Right lobe of liver (tissue), 6 donors: Measurements from ENCODE around the gene SPIRE1. TPM values are rescaled to one million over a fixed set of nuclear protein-coding genes. Genes with fewer than 3 reads are reported as not detected.
"Not testable (repeated sequence)": the region's sequence is repeated elsewhere in the genome, so short reads cannot be mapped to it uniquely, and the experiment has no call there.

Source experiments
- ATAC-seq, 4 donors: fragments of 200-7000 bp; cut with Tn5 transposase; one replicate each; pipeline ENCODE4 v1.9.1; 2020; ENCODE audit warnings: mild to moderate bottlenecking in 4 of 4, moderate library complexity in 4 of 4
- DNase-seq, 3 donors: peaks; one replicate each; pipeline ENCODE4 v3.0.0-alpha.2; 2020
- H3K27ac ChIP-seq, 3 donors: fragments of 200-600 bp; one replicate each; pipeline ENCODE4 v1.8.0; 2022
- H3K27me3 ChIP-seq, 2 donors: fragments of 200-600 bp; one replicate each; pipeline ENCODE4 v1.8.0; 2022
- H3K36me3 ChIP-seq, 4 donors: fragments of 200-600 bp; sonication (generic) in 1 of 4; one replicate each; pipeline versions ENCODE4 v1.5.1 to v1.8.0; 2017 to 2022; ENCODE audit warnings: control low read depth in 1 of 4
- H3K4me1 ChIP-seq, 4 donors: fragments of 200-600 bp; sonication (generic) in 1 of 4; one replicate each; pipeline versions ENCODE4 v1.5.1 to v1.8.0; 2017 to 2022; ENCODE audit warnings: control low read depth in 1 of 4
- H3K4me3 ChIP-seq, 3 donors: fragments of 200-600 bp; one replicate each; pipeline ENCODE4 v1.8.0; 2022
- H3K9me3 ChIP-seq, 4 donors: fragments of 200-600 bp; sonication (generic) in 1 of 4; one replicate each; pipeline versions ENCODE4 v1.5.1 to v1.8.0; 2017 to 2022; ENCODE audit warnings: control low read depth in 1 of 4
- CTCF ChIP-seq, 4 donors: fragments of 200-600 bp in 3 of 4; fragments of 450-650 bp in 1 of 4; IDR thresholded peaks; one replicate each; pipeline versions ENCODE4 v1.5.1 to v1.8.0; 2016 to 2022; ENCODE audit warnings: antibody characterized with exemption in 4 of 4, mild to moderate bottlenecking in 2 of 4
- POLR2A ChIP-seq: fragments of 450-650 bp; IDR thresholded peaks from one replicate; pipeline ENCODE4 v1.6.1; 2017; ENCODE audit warnings: antibody characterized with exemption, mild to moderate bottlenecking
- WGBS: methylation state at CpG from one replicate; pipeline ENCODE4 v1.1.6; 2018; ENCODE audit warnings: low coverage, low lambda C conversion rate; ENCODE audit not compliant: insufficient coverage; ENCODE audit errors: missing lambda C conversion rate; 5-methylcytosine and 5-hydroxymethylcytosine counted together
- intact Hi-C, 2 donors: fragments of 100-400 bp; cut with DNase I; formaldehyde crosslinking; loops; one replicate each; pipeline versions ENCODE4 v1.11.2 to v1.14.1; 2022
- total RNA-seq, 6 experiments: library from RNA; depleted of rRNA in 2 of 6; stranded (reverse); fragments of >200 nt in 2 of 6; fragmentation: NEBNext Ultra II Directional in 3 of 6; extraction: Animal tissue kit (Norgen Biotek cat#: 25700) in 3 of 6; gene quantifications; one replicate each; pipeline versions ENCODE4 v1.1.0 to v1.2.4, GENCODE V29; 2016 to 2023
- donor health status: DM: no; HTN: yes; CAD: no.
- donor health status: DM: no; HTN: no; CAD: no.
- donor health status: DM: no; HTN: no; CAD: no.
- donor health status: DM: no; HTN: yes; CAD: no.
- donor health status: DM: no; HTN: yes; CAD: no.

Gene SPIRE1
- total RNA-seq, 6 experiments from 2014 or later, result 2.2 to 19.1 (median 7.9) TPM

DNA sequence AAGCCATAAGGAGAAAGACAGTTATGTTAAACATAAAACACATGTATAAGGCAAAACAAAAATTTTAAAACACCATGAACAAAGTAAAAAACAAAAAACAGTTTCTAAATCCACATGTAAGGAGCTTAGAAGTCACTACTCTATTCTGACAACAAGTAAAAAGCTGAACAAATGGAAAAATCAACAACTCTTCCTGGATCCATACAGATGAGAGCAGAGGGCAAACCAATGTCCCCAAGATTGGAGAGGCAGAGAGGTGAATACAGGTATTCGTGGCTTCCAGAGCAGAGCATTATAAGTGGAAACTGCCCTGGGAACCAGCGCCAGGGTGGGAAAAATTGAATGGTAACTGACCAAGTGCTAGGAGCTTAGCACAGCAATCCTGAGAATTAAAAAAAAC lies 93.5 kb downstream of the SPIRE1 start:
- Histone ChIP-seq H3K4me3 (no peak overlapping the region), H3K36me3 (no peaks in the 10 kb centered on the region), H3K27ac (no peak overlapping the region), H3K27me3 (no peaks in the 10 kb centered on the region), H3K9me3 (no peaks in the 10 kb centered on the region), H3K4me1 (no peaks in the 10 kb centered on the region)
- no peak for TF ChIP-seq POLR2A
- no peak for TF ChIP-seq CTCF (IDR thresholded peaks at IDR 0.05)
- intact Hi-C loops, result no loop called here
- WGBS, result 51% methylated on average over 2 of the region's 2 CpGs
- ATAC-seq (peak; percentile 24 to 77 (median 52)), DNase-seq (no peak)

DNA sequence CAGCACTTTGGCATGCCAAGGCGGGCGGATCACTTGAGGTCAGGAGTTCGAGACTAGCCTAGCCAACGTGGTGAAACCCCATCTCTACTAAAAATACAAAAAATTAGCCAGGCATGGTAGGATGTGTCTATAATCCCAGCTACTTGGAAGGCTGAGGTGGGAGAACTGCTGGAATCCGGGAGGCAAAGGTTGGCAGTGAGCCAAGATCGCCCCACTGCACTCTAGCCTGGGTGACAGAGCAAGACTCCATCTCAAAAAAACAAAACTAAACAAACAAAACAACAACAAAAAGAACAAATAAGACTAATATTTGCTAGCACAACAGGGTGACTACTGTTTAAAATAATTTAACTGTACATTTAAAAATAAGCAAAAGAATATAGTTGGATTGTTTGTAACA lies 97.3 kb downstream of the SPIRE1 start:
- H3K27ac ChIP-seq, H3K4me1 ChIP-seq, intact Hi-C loops, ATAC-seq, H3K36me3 ChIP-seq, DNase-seq, H3K4me3 ChIP-seq, H3K27me3 ChIP-seq, H3K9me3 ChIP-seq: not testable (repeated sequence)
- 66% methylated on average over 6 of the region's 6 CpGs for WGBS

- H3K27ac ChIP-seq, result no peak overlapping the region
- no peak overlapping the region for H3K4me3 ChIP-seq
- no peaks in the 10 kb centered on the region for H3K9me3 ChIP-seq
- intact Hi-C loops, result loop anchor here in 1 of 2 donors (10.0 kb wide), 1 partner anchor 85 kb away; no protein-coding TSS in a partner anchor
- 100% methylated on average over 3 of the region's 24 CpGs for WGBS
- no peaks in the 10 kb centered on the region for H3K36me3 ChIP-seq
- H3K27me3 ChIP-seq, result no peaks in the 10 kb centered on the region
- ATAC-seq, result no peak
- DNase-seq, result no peak
- TF ChIP-seq POLR2A (no peak), CTCF (IDR thresholded peaks at IDR 0.05) (no peak)
- H3K4me1 ChIP-seq, result no peaks in the 10 kb centered on the region
Measured at GRCh38 chr18:12559319-12559718, 98.6 kb downstream of the SPIRE1 start.

- Histone ChIP-seq H3K4me3 (no peak overlapping the region), H3K27ac (no peak overlapping the region), H3K9me3 (no peaks in the 10 kb centered on the region), H3K27me3 (no peaks in the 10 kb centered on the region), H3K4me1 (no peaks in the 10 kb centered on the region), H3K36me3 (no peaks in the 10 kb centered on the region)
- peak in 1 of 4 donors; percentile 32 for ATAC-seq
- intact Hi-C loops, result loop anchor here in 1 of 2 donors (10.0 kb wide), 1 partner anchor 88 kb away; no protein-coding TSS in a partner anchor
- no peak for DNase-seq
- TF ChIP-seq POLR2A, result no peak
- no peak for TF ChIP-seq CTCF (IDR thresholded peaks at IDR 0.05)
- WGBS, result 88% methylated on average over 5 of the region's 30 CpGs
Measured at GRCh38 chr18:12556946-12557806, 100.7 kb downstream of the SPIRE1 start.

DNA sequence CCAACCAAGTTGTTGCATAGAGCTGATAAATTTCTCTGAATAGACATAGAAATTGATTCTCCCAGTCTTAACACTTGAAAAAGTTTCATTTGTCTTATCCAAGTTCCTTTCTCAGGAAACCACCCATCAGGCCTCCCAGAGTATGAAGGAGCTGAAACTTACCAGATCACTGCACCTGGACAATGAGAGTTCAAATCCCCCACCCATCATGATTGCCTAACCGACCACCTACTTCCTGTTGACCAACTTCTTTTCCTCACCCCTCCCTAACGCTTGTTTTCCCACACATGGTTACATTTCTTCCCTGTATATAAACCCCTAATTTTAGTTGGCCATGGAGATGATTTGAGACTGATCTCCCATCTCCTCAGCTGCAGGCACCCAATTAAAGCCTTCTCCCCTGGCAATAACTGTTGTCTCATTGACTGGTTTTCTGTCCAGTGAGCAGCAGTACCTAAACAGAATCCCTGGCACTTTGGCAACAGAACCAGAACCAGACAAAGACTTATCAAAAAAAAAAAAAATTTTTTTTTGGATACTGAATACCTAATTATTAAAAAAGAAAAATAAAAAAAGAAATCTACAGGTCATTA lies 103.0 kb downstream of the SPIRE1 start:
- H3K36me3 ChIP-seq, result no peaks in the 10 kb centered on the region
- H3K9me3 ChIP-seq, result no peaks in the 10 kb centered on the region
- intact Hi-C loops, result loop anchor here in 1 of 2 donors (10.0 kb wide), 1 partner anchor 90 kb away; no protein-coding TSS in a partner anchor
- TF ChIP-seq POLR2A (no peak), CTCF (IDR thresholded peaks at IDR 0.05) (no peak)
- DNase-seq (no peak), ATAC-seq (no peak)
- 71% methylated on average over 2 of the region's 2 CpGs for WGBS
- no peak overlapping the region for H3K27ac ChIP-seq
- no peaks in the 10 kb centered on the region for H3K27me3 ChIP-seq
- no peak overlapping the region for H3K4me3 ChIP-seq
- no peaks in the 10 kb centered on the region for H3K4me1 ChIP-seq
